K562 (cell line): ENCODE data around the gene CELSR2. TPM values are rescaled to one million over a fixed set of nuclear protein-coding genes. Genes with fewer than 3 reads are reported as not detected.
A peak's percentile ranks its signal among the peaks of the same experiment; 100 is the strongest.

Experiments used
- CBFA2T2 ChIP-seq: fragments of 450-650 bp; conservative IDR thresholded peaks from 2 replicates; pipeline ENCODE4 v1.6.1; 2017; ENCODE audit warnings: mild to moderate bottlenecking
- CXXC5 ChIP-seq: fragments of 250-450 bp; sonication (Bioruptor Pico); IDR thresholded peaks from 2 replicates; pipeline ENCODE4 v1.8.0; 2022; ENCODE audit warnings: inconsistent platforms, mild to moderate bottlenecking, moderate library complexity
- DPF2 ChIP-seq: fragments of 450-650 bp; IDR thresholded peaks from 2 replicates; pipeline ENCODE4 v1.6.1; 2016
- FOXJ2 ChIP-seq: fragments of 200-800 bp; sonication (Bioruptor generic); IDR thresholded peaks from 2 replicates; pipeline ENCODE4 v1.6.1; 2016; ENCODE audit warnings: missing genetic modification characterization, missing compliant biosample characterization
- GATAD2B ChIP-seq: fragments of 450-650 bp; IDR thresholded peaks from 2 replicates; pipeline ENCODE4 v1.6.1; 2017; ENCODE audit warnings: mild to moderate bottlenecking, borderline replicate concordance
- MYBL2 ChIP-seq, 2 experiments: fragments of 450-650 bp in 1 of 2; sonication (generic) in 1 of 2; formaldehyde crosslinking in 1 of 2; IDR thresholded peaks; 2 replicates each; pipeline versions ENCODE4 v1.6.1 to v1.8.1; 2017 to 2022; ENCODE audit warnings: borderline replicate concordance in 1 of 2, inconsistent platforms in 1 of 2, low read depth in 1 of 2, mild to moderate bottlenecking in 1 of 2, missing genetic modification reagents in 1 of 2, moderate library complexity in 1 of 2
- POLR2H ChIP-seq: IDR thresholded peaks from 2 replicates; pipeline ENCODE4 v1.6.1; 2016; ENCODE audit warnings: missing genetic modification characterization, low read depth, mild to moderate bottlenecking, control low read depth, missing compliant biosample characterization, moderate library complexity
- RBBP5 ChIP-seq: fragments of 200-600 bp; sonication (generic); IDR thresholded peaks from 2 replicates; pipeline ENCODE4 v1.6.1; 2012; ENCODE audit warnings: borderline replicate concordance, mild to moderate bottlenecking, low read length, control low read depth, inconsistent platforms; ENCODE audit not compliant: insufficient read depth, poor library complexity, severe bottlenecking
- SRSF3 ChIP-seq: fragments of 200-400 bp; formaldehyde crosslinking; IDR thresholded peaks from 2 replicates; pipeline ENCODE4 v1.6.1; 2016; ENCODE audit warnings: mild to moderate bottlenecking, low read length, moderate library complexity; ENCODE audit not compliant: insufficient read depth
- STAT5B ChIP-seq: fragments of 250-450 bp; sonication (Bioruptor Pico); IDR thresholded peaks from 2 replicates; pipeline ENCODE4 v1.8.0; 2021; ENCODE audit warnings: mild to moderate bottlenecking, inconsistent platforms
- TRIM24 ChIP-seq, 2 experiments: fragments of 450-650 bp; IDR thresholded peaks; 2 replicates each; pipeline ENCODE4 v1.6.1; 2016
- ZFP36 ChIP-seq: fragments of 150-350 bp; IDR thresholded peaks from 2 replicates; pipeline ENCODE4 v1.6.1; 2018; ENCODE audit warnings: low read length, low read depth; ENCODE audit not compliant: partially characterized antibody
- ZNF184 ChIP-seq: sonication (generic); formaldehyde crosslinking; IDR thresholded peaks from 2 replicates; pipeline ENCODE4 v1.5.0; 2020; ENCODE audit warnings: missing genetic modification reagents
- ZNF224 ChIP-seq: sonication (generic); formaldehyde crosslinking; IDR thresholded peaks from 2 replicates; pipeline ENCODE4 v1.8.0; 2022; ENCODE audit warnings: mild to moderate bottlenecking, missing genetic modification reagents
- ZNF274 ChIP-seq: IDR thresholded peaks from 2 replicates; pipeline ENCODE4 v1.6.1; 2011; ENCODE audit warnings: low read depth, mild to moderate bottlenecking, low read length, moderate library complexity, borderline replicate concordance
- ZNF354B ChIP-seq: fragments of 250-450 bp; sonication (Bioruptor Pico); IDR thresholded peaks from 2 replicates; pipeline ENCODE4 v1.4.0; 2020
- ZNF785 ChIP-seq: fragments of 250-450 bp; sonication (Bioruptor Pico); IDR thresholded peaks from 2 replicates; pipeline ENCODE4 v1.4.0; 2020; ENCODE audit warnings: mild to moderate bottlenecking
- ZZZ3 ChIP-seq: fragments of 450-650 bp; IDR thresholded peaks from 2 replicates; pipeline ENCODE4 v1.6.1; 2016; ENCODE audit warnings: antibody characterized with exemption, mild to moderate bottlenecking, moderate library complexity
- polyA plus RNA-seq, 8 experiments: library from polyadenylated mRNA; depleted of rRNA in 4 of 8; stranded (reverse) in 5 of 8; unstranded in 3 of 8; fragments of >200 nt; fragmentation: Nextera tagmentation in 2 of 8; fragmentation: Illumina TruSeq in 1 of 8; extraction: Ambion mirVana in 2 of 8; extraction: Trizol in 1 of 8; gene quantifications; 2 replicates each; pipeline versions ENCODE4 v1.2.1 to v1.2.3, GENCODE V29; 2011 to 2014; ENCODE audit warnings: inconsistent platforms in 1 of 8, missing spikeins in 1 of 8
- total RNA-seq, 7 experiments: library from RNA; depleted of rRNA in 6 of 7; stranded (reverse); fragments of >200 nt in 6 of 7; fragmentation: Illumina TruSeq in 2 of 7; extraction: Trizol in 2 of 7; gene quantifications; 2 replicates each; pipeline versions ENCODE4 v1.2.1 to v1.2.3, GENCODE V29; 2011 to 2021; ENCODE audit warnings: low replicate concordance in 1 of 7
- TF ChIP-seq, protein P1 (sequence below): fragments of 250-450 bp; sonication (Bioruptor Pico); IDR thresholded peaks from 2 replicates; pipeline ENCODE4 v1.8.0; 2022; ENCODE audit warnings: inconsistent platforms
- TF ChIP-seq, protein P2 (sequence below): IDR thresholded peaks from 2 replicates; pipeline ENCODE4 v1.6.1; 2011; ENCODE audit not compliant: insufficient read length; ENCODE audit errors: extremely low read depth
- TF ChIP-seq, protein P3 (sequence below): fragments of 450-650 bp; formaldehyde crosslinking; IDR thresholded peaks from 2 replicates; pipeline ENCODE4 v1.4.0; 2022; ENCODE audit warnings: missing genetic modification characterization
- TF ChIP-seq, protein P4 (sequence below): fragments of 250-450 bp; sonication (Bioruptor Pico); IDR thresholded peaks from 2 replicates; pipeline ENCODE4 v1.4.0; 2020
- TF ChIP-seq, protein P5 (sequence below): fragments of 450-650 bp; formaldehyde crosslinking; IDR thresholded peaks from 2 replicates; pipeline ENCODE4 v1.4.0; 2020; ENCODE audit warnings: mild to moderate bottlenecking, moderate library complexity

The CELSR2 gene
- total and polyA plus RNA-seq, 9 of the 15 experiments (the other 6 are each of a cell fraction or from before 2014, with no cell fraction given) = 0.31 to 21.9 (median 4.2) TPM

DNA sequence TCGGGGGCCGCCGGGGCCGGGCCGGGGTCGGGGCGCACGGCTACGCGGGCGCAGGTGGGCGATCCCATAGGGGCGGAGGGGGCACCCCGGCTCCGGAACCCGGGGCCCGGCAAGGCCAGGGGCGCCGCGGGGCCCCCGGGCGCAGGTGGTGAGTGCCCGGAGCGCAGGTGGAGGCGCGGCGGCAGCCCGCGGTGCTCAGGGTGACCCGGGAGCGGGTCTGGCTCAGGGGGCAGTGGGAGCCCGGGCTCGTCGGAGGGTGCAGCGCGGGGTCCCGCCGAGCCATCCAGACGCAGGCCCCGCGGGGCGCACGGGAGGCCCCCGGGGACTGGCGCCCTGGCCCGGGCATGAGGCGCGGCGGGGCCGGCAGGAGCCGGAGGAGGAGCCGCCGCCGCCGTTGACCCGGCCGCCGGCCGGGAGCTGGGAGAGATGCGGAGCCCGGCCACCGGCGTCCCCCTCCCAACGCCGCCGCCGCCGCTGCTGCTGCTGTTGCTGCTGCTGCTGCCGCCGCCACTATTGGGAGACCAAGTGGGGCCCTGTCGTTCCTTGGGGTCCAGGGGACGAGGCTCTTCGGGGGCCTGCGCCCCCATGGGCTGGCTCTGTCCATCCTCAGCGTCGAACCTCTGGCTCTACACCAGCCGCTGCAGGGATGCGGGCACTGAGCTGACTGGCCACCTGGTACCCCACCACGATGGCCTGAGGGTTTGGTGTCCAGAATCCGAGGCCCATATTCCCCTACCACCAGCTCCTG, 489 bp downstream of the CELSR2 start (continued):
- TF ChIP-seq ZNF184 = no peak
- no peak for TF ChIP-seq ZZZ3
- TF ChIP-seq, protein P1, sequence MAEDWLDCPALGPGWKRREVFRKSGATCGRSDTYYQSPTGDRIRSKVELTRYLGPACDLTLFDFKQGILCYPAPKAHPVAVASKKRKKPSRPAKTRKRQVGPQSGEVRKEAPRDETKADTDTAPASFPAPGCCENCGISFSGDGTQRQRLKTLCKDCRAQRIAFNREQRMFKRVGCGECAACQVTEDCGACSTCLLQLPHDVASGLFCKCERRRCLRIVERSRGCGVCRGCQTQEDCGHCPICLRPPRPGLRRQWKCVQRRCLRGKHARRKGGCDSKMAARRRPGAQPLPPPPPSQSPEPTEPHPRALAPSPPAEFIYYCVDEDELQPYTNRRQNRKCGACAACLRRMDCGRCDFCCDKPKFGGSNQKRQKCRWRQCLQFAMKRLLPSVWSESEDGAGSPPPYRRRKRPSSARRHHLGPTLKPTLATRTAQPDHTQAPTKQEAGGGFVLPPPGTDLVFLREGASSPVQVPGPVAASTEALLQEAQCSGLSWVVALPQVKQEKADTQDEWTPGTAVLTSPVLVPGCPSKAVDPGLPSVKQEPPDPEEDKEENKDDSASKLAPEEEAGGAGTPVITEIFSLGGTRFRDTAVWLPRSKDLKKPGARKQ = no peak
- TF ChIP-seq CXXC5 (CRISPR knock-in tag) = peak; percentile 40; the same call in 1 of the 2 replicates
- no peak for TF ChIP-seq MYBL2 (IDR thresholded peaks at IDR 0.05; ENCODE audit: low read depth)
- no peak for TF ChIP-seq MYBL2 (CRISPR knock-in tag; IDR thresholded peaks at IDR 0.05; ENCODE audit: borderline replicate concordance)
- TF ChIP-seq ZNF785 (CRISPR knock-in tag) = no peak
- TF ChIP-seq, protein P2, sequence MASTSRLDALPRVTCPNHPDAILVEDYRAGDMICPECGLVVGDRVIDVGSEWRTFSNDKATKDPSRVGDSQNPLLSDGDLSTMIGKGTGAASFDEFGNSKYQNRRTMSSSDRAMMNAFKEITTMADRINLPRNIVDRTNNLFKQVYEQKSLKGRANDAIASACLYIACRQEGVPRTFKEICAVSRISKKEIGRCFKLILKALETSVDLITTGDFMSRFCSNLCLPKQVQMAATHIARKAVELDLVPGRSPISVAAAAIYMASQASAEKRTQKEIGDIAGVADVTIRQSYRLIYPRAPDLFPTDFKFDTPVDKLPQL = no peak
- peak; percentile 35 for TF ChIP-seq RBBP5
- TF ChIP-seq POLR2H (tag) = no peak
- TF ChIP-seq, protein P3, sequence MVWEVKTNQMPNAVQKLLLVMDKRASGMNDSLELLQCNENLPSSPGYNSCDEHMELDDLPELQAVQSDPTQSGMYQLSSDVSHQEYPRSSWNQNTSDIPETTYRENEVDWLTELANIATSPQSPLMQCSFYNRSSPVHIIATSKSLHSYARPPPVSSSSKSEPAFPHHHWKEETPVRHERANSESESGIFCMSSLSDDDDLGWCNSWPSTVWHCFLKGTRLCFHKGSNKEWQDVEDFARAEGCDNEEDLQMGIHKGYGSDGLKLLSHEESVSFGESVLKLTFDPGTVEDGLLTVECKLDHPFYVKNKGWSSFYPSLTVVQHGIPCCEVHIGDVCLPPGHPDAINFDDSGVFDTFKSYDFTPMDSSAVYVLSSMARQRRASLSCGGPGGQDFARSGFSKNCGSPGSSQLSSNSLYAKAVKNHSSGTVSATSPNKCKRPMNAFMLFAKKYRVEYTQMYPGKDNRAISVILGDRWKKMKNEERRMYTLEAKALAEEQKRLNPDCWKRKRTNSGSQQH (CRISPR knock-in tag) = no peak
- no peak for TF ChIP-seq ZFP36
- TF ChIP-seq ZNF274 = no peak
- TF ChIP-seq STAT5B (CRISPR knock-in tag) = no peak
- TF ChIP-seq GATAD2B = no peak; the same call in none of the 2 replicates
- TF ChIP-seq DPF2 = no peak
- no peak for TF ChIP-seq FOXJ2 (tag)
- TF ChIP-seq, protein P4, sequence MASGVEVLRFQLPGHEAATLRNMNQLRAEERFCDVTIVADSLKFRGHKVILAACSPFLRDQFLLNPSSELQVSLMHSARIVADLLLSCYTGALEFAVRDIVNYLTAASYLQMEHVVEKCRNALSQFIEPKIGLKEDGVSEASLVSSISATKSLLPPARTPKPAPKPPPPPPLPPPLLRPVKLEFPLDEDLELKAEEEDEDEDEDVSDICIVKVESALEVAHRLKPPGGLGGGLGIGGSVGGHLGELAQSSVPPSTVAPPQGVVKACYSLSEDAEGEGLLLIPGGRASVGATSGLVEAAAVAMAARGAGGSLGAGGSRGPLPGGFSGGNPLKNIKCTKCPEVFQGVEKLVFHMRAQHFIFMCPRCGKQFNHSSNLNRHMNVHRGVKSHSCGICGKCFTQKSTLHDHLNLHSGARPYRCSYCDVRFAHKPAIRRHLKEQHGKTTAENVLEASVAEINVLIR (CRISPR knock-in tag) = no peak
- no peak for TF ChIP-seq CBFA2T2
- no peak for TF ChIP-seq SRSF3
- no peak for TF ChIP-seq ZNF354B (CRISPR knock-in tag)
- TF ChIP-seq, protein P5, sequence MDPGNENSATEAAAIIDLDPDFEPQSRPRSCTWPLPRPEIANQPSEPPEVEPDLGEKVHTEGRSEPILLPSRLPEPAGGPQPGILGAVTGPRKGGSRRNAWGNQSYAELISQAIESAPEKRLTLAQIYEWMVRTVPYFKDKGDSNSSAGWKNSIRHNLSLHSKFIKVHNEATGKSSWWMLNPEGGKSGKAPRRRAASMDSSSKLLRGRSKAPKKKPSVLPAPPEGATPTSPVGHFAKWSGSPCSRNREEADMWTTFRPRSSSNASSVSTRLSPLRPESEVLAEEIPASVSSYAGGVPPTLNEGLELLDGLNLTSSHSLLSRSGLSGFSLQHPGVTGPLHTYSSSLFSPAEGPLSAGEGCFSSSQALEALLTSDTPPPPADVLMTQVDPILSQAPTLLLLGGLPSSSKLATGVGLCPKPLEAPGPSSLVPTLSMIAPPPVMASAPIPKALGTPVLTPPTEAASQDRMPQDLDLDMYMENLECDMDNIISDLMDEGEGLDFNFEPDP (CRISPR knock-in tag) = no peak
- no peak for TF ChIP-seq ZNF224
- no peak for TF ChIP-seq TRIM24 (IDR thresholded peaks at IDR 0.05)
